GM18508 (cell line): ENCODE data around the gene BEST1.
"Not testable (repeated sequence)": the region's sequence is repeated elsewhere in the genome, so short reads cannot be mapped to it uniquely, and the experiment has no call there.

Experiments
- ATAC-seq: cut with Tn5 transposase; IDR thresholded peaks from one replicate; pipeline ENCODE4 v1.9.1; 2021; ENCODE audit warnings: moderate number of reproducible peaks; ENCODE audit not compliant: insufficient read depth, unreplicated experiment

BEST1 gene

DNA sequence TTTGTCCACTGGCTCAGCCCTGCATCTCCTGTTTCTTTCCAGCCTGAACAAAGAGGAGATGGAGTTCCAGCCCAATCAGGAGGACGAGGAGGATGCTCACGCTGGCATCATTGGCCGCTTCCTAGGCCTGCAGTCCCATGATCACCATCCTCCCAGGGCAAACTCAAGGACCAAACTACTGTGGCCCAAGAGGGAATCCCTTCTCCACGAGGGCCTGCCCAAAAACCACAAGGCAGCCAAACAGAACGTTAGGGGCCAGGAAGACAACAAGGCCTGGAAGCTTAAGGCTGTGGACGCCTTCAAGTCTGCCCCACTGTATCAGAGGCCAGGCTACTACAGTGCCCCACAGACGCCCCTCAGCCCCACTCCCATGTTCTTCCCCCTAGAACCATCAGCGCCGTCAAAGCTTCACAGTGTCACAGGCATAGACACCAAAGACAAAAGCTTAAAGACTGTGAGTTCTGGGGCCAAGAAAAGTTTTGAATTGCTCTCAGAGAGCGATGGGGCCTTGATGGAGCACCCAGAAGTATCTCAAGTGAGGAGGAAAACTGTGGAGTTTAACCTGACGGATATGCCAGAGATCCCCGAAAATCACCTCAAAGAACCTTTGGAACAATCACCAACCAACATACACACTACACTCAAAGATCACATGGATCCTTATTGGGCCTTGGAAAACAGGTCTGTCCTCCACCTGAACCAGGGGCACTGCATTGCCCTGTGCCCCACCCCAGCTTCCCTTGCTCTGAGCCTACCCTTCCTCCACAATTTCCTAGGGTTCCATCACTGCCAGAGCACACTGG lies 12.3 kb downstream of the BEST1 start:
- ATAC-seq, result no peak

DNA sequence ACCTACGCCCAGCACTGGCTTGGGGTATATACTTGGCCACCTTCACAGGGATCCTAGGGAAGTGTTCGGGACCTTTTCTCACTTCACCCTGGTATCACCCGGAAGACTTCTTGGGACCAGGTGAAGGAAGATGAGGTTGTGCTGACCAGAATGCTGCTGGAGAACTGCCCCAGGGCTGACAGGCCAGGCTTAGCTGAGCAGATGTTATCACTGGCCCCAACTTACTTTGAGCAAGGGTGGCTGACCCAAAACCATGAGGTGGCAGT lies 12.8 kb downstream of the BEST1 start:
- ATAC-seq, result no peak

GRCh38 chr11:61963282-61964057 lies 13.3 kb downstream of the BEST1 start:
- ATAC-seq, result no peak

- no peak for ATAC-seq
Measured at GRCh38 chr11:61964058-61964665, 14.0 kb downstream of the BEST1 start.

DNA sequence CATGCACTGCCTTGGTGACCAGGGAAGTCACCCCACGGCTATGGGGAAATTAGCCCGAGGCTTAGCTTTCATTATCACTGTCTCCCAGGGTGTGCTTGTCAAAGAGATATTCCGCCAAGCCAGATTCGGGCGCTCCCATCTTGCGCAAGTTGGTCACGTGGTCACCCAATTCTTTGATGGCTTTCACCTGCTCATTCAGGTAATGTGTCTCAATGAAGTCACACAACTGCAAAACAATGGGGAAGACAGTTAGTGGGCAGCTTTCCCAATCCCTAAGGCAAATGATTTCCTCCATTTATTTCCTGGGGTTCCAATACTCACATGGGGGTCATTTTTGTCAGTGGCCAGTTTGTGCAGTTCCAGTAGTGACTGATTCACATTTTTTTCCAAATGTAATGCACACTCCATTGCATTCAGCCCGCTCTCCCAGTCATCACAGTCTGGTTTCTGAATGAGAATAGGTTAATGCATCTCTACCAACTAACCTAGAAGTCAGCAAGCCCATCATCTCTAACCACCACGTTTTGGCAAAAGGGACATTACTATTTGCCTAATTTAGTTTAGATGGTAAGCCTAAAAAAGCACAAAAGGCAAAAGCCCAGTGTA lies 14.6 kb downstream of the BEST1 start:
- ATAC-seq, result not testable (repeated sequence)

DNA sequence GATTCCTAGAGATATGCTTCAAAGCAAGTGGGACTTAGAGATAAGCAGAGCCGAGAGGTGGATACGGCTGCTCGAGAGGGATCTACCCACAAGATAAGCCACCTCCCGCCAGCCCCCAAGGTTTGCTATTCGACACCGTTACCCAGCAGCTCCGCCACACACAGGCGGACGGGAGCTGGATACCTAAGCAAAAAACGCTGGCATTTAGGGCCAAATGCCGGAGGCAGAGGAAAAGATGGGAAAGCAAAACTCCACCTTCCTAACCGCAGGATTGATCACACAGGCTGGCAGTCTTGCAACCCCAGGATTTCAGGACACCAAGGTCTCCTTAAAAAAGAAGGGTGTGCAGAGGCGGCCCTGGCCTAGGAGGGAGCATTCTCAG lies 16.6 kb downstream of the BEST1 start:
- ATAC-seq, result no peak

- ATAC-seq, result no peak
Measured at GRCh38 chr11:61967116-61967923, 17.2 kb downstream of the BEST1 start, which contains the start of gene FTH1. Gene FTH1, minus strand, starts transcription at chr11:61967634. Its CDS starts 209 bp downstream, at chr11:61967425.

- no peak for ATAC-seq
Measured at GRCh38 chr11:61967924-61968757, 18.0 kb downstream of the BEST1 start.

DNA sequence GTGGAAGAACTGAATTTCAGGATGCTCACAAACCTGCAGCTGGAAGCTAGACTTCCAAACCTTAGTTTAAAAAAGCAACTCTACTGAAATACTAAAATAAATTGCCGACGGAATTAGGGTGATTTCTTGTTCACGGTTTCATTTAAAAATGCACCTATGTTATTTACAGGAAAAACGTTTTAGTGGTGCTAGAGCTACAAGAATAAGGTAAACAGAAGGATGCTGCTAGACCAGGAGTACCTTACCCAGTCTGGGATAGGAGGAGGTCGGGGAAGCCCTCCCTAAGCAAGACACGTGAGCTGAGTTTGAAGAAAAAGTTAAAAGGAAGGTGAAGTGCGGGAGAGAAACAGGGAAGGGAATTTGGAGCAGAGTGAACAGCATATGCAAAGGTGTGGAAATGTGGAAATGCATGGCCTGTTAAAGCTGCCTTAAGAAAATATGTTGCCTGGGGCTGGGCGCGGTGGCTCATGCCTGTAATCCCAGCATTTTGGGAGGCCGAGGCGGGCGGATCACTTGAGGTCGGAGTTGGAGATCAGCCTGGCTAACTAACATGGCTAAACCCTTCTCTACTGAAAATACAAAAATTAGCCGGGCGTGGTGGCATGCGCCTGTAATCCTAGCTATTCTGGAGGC lies 18.7 kb downstream of the BEST1 start:
- ATAC-seq, result no peak

DNA sequence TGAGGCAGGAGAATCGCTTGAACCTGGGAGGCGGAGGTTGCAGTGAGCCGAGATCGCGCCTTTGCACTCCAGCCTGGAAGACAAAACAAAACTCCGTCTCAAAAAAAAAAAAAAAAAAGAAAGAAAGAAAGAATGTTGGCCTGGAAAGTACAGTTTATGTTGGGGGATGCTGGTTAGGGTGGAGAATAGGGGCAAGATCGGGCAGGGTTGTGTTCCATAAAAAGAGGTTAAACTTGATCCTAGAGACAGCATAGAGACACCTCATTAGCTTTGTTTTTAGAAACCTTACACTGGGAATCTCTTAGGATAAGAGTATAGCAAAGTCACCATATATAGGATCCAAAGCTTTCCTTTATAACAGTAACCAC lies 19.2 kb downstream of the BEST1 start:
- ATAC-seq, result no peak

- ATAC-seq, result no peak
Measured at GRCh38 chr11:61969838-61970662, 19.9 kb downstream of the BEST1 start.

GRCh38 chr11:61971248-61972111 lies 21.3 kb downstream of the BEST1 start:
- no peak for ATAC-seq

DNA sequence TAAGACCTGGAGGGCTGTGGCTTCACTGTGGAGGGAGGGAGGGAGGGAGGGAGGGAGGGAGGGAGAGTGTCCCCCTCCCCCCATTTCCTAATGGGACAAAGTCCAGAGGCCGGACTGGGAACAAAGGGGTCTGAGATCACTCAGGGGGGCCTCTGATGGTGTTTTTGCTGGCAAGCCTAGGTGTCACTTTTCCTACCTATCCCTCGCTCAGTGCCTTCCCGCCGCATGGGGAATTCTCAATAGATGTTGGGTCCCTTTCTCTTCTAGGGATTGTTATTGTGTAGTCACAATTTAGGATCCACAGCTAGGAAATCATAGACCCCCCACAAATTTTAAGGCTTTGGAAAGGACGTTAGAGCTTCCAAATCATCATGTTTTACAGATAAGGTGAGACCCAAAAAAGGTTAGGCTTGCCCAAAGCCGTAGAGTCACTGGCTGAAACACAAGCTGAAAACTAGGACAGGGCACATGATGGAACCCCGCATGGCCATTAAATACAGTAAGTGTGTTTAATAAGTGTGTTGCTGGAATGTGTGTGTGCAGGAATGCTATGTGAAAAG lies 22.0 kb downstream of the BEST1 start:
- ATAC-seq, result no peak

DNA sequence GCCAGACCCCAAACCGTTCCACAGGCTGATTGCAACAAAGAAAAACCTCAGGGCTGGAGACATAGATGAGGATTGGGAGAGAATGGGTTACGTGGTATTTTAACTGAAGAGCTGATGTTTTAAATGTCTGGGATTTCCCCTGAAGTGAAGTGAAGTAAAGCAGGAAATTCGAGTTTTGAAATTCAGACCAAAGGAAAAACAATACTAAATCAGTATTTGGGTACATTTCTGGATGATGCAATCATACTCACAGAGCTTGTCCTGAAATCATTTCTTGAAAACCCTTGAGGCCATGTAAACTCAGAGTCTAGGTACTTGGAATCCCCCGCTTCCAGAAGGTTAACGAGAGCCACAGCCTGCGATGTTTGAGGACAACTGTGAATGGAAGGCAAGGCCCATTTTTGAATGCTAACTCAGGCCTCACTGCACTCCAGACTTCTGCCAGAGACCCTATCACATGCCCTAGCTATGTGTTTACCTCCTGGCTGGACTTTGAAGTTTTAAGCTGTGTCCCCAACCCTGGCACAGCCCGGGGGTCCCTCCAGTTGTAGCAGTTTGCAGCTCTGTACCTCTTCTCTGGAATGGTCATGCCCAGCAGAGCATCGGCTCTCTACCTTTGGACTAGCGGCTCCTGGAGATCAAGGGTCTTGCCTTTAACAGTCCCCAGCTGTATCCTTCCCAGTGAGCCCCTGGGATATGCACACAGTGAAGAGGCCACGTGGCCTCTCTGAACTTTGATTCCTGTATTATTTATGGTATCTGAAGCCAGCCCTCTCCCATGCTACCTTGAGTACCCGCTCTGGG lies 22.7 kb downstream of the BEST1 start:
- no peak for ATAC-seq

GRCh38 chr11:61973476-61974162 lies 23.5 kb downstream of the BEST1 start:
- no peak for ATAC-seq
